Breast epithelium (tissue), 4 donors: ENCODE measurements around the gene FSIP2. TPM values are rescaled to one million over a fixed set of nuclear protein-coding genes. Genes with fewer than 3 reads are reported as not detected.

Experiments
- DNase-seq, 2 donors: peaks; one replicate each; pipeline ENCODE4 v3.0.0-alpha.2; 2019; ENCODE audit warnings: low spot score in 2 of 2
- H3K27ac ChIP-seq, 2 donors: fragments of 200-600 bp; sonication (generic) in 1 of 2; one replicate each; pipeline ENCODE4 v1.5.1; 2016 to 2019; ENCODE audit warnings: mild to moderate bottlenecking in 1 of 2
- H3K27me3 ChIP-seq, 2 donors: fragments of 200-600 bp; sonication (generic) in 1 of 2; one replicate each; pipeline versions ENCODE4 v1.5.1 to v1.6.0; 2017 to 2019; ENCODE audit warnings: control low read depth in 1 of 2, mild to moderate bottlenecking in 1 of 2
- H3K36me3 ChIP-seq: fragments of 200-600 bp; one replicate; pipeline ENCODE4 v1.5.1; 2019
- H3K4me1 ChIP-seq, 2 donors: fragments of 200-600 bp; sonication (generic); one replicate each; pipeline ENCODE4 v1.5.1; 2016 to 2019; ENCODE audit warnings: control low read depth in 1 of 2
- H3K4me3 ChIP-seq, 3 donors: fragments of 200-600 bp; sonication (generic); 1 replicate in 2 of 3; 2 replicates in 1 of 3; pipeline ENCODE4 v1.5.1; 2016 to 2019; ENCODE audit warnings: mild to moderate bottlenecking in 3 of 3, moderate library complexity in 2 of 3
- H3K9me3 ChIP-seq, 2 donors: fragments of 200-600 bp; sonication (generic) in 1 of 2; one replicate each; pipeline ENCODE4 v1.5.1; 2016 to 2019; ENCODE audit warnings: control low read depth in 1 of 2
- CTCF ChIP-seq, 3 donors: fragments of 450-650 bp; IDR thresholded peaks; one replicate each; pipeline ENCODE4 v1.5.1; 2016 to 2017; ENCODE audit warnings: antibody characterized with exemption in 3 of 3, mild to moderate bottlenecking in 3 of 3, moderate library complexity in 3 of 3
- POLR2A ChIP-seq: fragments of 450-650 bp; IDR thresholded peaks from one replicate; pipeline ENCODE4 v1.6.1; 2016; ENCODE audit warnings: antibody characterized with exemption, mild to moderate bottlenecking, moderate library complexity
- POLR2AphosphoS5 ChIP-seq, 3 donors: sonication (generic); formaldehyde crosslinking; IDR thresholded peaks; one replicate each; pipeline ENCODE4 v1.6.1; 2017; ENCODE audit warnings: antibody characterized with exemption in 3 of 3
- intact Hi-C: fragments of 100-400 bp; cut with DNase I; formaldehyde crosslinking; loops from one replicate; pipeline ENCODE4 v1.15.1; 2023; ENCODE audit warnings: low total_unique reads
- total RNA-seq, 3 donors: library from RNA; depleted of rRNA; stranded (reverse); fragments of >200 nt; gene quantifications; one replicate each; pipeline ENCODE4 v1.1.0, GENCODE V29; 2016

Gene FSIP2
- total RNA-seq, 3 donors from 2014 or later, result 0.64 to 2.3 (median 1.6) TPM

GRCh38 chr2:185823773-185824172, 85.2 kb downstream of the FSIP2 start:
- TF ChIP-seq CTCF (IDR thresholded peaks at IDR 0.05) (no peak), POLR2AphosphoS5 (IDR thresholded peaks at IDR 0.05) (no peak)
- Histone ChIP-seq H3K27ac (no peak overlapping the region), H3K27me3 (no peaks in the 10 kb centered on the region), H3K9me3 (peaks cover 0 to 8% of the 10 kb centered on the region in 2 donors), H3K4me1 (no peaks in the 10 kb centered on the region), H3K36me3 (no peaks in the 10 kb centered on the region), H3K4me3 (no peak overlapping the region)
- intact Hi-C loops, result loop anchor here (5.0 kb wide), 1 partner anchor 86 kb away; the partner anchor contains the start of gene FSIP2
- no peak for DNase-seq

- TF ChIP-seq CTCF (IDR thresholded peaks at IDR 0.05) (no peak), POLR2A (no peak), POLR2AphosphoS5 (IDR thresholded peaks at IDR 0.05) (no peak)
- intact Hi-C loops, result no loop called here
- no peaks in the 10 kb centered on the region for H3K27me3 ChIP-seq
- no peak for DNase-seq
- H3K9me3 ChIP-seq, result no peaks in the 10 kb centered on the region
- no peaks in the 10 kb centered on the region for H3K36me3 ChIP-seq
- no peak overlapping the region for H3K27ac ChIP-seq
- H3K4me3 ChIP-seq, result no peak overlapping the region
- H3K4me1 ChIP-seq, result no peaks in the 10 kb centered on the region
Observed at GRCh38 chr2:185825557-185825956, 87.0 kb downstream of the FSIP2 start.

- DNase-seq, result no peak
- H3K4me1 ChIP-seq, result no peaks in the 10 kb centered on the region
- TF ChIP-seq POLR2AphosphoS5 (IDR thresholded peaks at IDR 0.05) (no peak), CTCF (IDR thresholded peaks at IDR 0.05) (no peak), POLR2A (no peak)
- no peak overlapping the region for H3K27ac ChIP-seq
- H3K27me3 ChIP-seq, result no peaks in the 10 kb centered on the region
- H3K9me3 ChIP-seq, result no peaks in the 10 kb centered on the region
- intact Hi-C loops, result no loop called here
- no peak overlapping the region for H3K4me3 ChIP-seq
- H3K36me3 ChIP-seq, result no peaks in the 10 kb centered on the region
Observed at GRCh38 chr2:185828326-185828725, 89.7 kb downstream of the FSIP2 start.

- H3K27me3 ChIP-seq, result no peaks in the 10 kb centered on the region
- H3K4me3 ChIP-seq, result no peak overlapping the region
- intact Hi-C loops, result no loop called here
- H3K4me1 ChIP-seq, result no peaks in the 10 kb centered on the region
- no peak for TF ChIP-seq CTCF (IDR thresholded peaks at IDR 0.05)
- no peak for TF ChIP-seq POLR2AphosphoS5 (IDR thresholded peaks at IDR 0.05)
- no peak for TF ChIP-seq POLR2A
- DNase-seq, result no peak
- no peak overlapping the region for H3K27ac ChIP-seq
- peaks cover 9 to 17% of the 10 kb centered on the region in 2 donors for H3K9me3 ChIP-seq
- H3K36me3 ChIP-seq, result no peaks in the 10 kb centered on the region
Observed at GRCh38 chr2:185833864-185834263, 95.3 kb downstream of the FSIP2 start.

- intact Hi-C loops, result no loop called here
- H3K9me3 ChIP-seq, result peaks cover 14 to 34% of the 10 kb centered on the region in 2 donors
- no peak for TF ChIP-seq POLR2AphosphoS5 (IDR thresholded peaks at IDR 0.05)
- TF ChIP-seq CTCF (IDR thresholded peaks at IDR 0.05), result no peak
- TF ChIP-seq POLR2A, result no peak
- H3K27ac ChIP-seq, result no peak overlapping the region
- H3K4me3 ChIP-seq, result no peak overlapping the region
- no peaks in the 10 kb centered on the region for H3K27me3 ChIP-seq
- no peaks in the 10 kb centered on the region for H3K4me1 ChIP-seq
- DNase-seq, result no peak
- peaks cover 4% of the 10 kb centered on the region for H3K36me3 ChIP-seq
Observed at GRCh38 chr2:185835974-185836373, 97.4 kb downstream of the FSIP2 start.
